ENCODE data around the gene APOB.

DNA sequence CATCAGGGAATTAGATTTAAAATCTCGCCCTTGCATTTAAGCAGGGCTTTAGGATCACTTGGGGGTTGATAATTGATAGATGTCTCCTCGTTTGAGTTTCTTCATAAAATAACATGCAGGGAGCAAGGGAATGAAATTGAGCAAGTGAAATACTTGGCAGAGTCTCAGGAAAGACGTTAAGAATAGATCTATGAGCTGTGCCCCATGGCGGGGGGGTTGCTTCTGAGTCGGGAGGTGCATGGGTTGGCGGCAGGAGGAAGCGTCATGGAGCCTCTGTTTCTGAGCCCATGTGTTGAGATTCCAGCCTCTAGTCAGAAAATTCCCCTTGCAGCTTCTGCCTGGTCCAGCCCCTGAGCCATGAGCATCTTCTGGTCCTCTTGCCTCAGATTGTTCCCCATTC, 82.0 kb downstream of the APOB start:
- TF ChIP-seq CTCF (IDR thresholded peaks at IDR 0.05), result no peak
- no peak for TF ChIP-seq ZFX (IDR thresholded peaks at IDR 0.05; ENCODE audit: borderline replicate concordance)
